Karpas-422 (cell line): ENCODE measurements around the gene SUPT5H. TPM values are rescaled to one million over a fixed set of nuclear protein-coding genes. Genes with fewer than 3 reads are reported as not detected.

Source experiments
- DNase-seq: peaks from one replicate; pipeline ENCODE4 v3.0.0-alpha.2; 2015
- H2AFZ ChIP-seq: fragments of 200-600 bp; sonication (generic); 2 replicates; pipeline ENCODE4 v1.6.1; 2014; ENCODE audit warnings: antibody characterized with exemption, low read length, mixed read lengths
- H3K27ac ChIP-seq: fragments of 200-600 bp; sonication (generic); 2 replicates; pipeline ENCODE4 v1.5.1; 2014; ENCODE audit warnings: mild to moderate bottlenecking, low read length, moderate library complexity
- H3K27me3 ChIP-seq: fragments of 200-600 bp; sonication (generic); 2 replicates; pipeline ENCODE4 v1.6.1; 2014; ENCODE audit warnings: low read length, mixed read lengths
- H3K36me3 ChIP-seq: fragments of 200-600 bp; sonication (generic); 2 replicates; pipeline ENCODE4 v1.6.1; 2014; ENCODE audit warnings: low read length, mixed read lengths; ENCODE audit not compliant: insufficient read depth
- H3K4me1 ChIP-seq: fragments of 200-600 bp; sonication (generic); 2 replicates; pipeline ENCODE4 v1.6.1; 2014; ENCODE audit warnings: mild to moderate bottlenecking, low read length, mixed read lengths
- H3K4me2 ChIP-seq: fragments of 200-600 bp; sonication (generic); 2 replicates; pipeline ENCODE4 v1.6.1; 2014; ENCODE audit warnings: low read length, low read depth, mild to moderate bottlenecking; ENCODE audit not compliant: poor library complexity, severe bottlenecking
- H3K4me3 ChIP-seq: fragments of 200-600 bp; sonication (generic); 2 replicates; pipeline ENCODE4 v1.5.1; 2014; ENCODE audit warnings: mild to moderate bottlenecking, antibody characterized with exemption, low read length, mixed read lengths
- H3K79me2 ChIP-seq: fragments of 200-600 bp; sonication (generic); 2 replicates; pipeline ENCODE4 v1.6.1; 2014; ENCODE audit warnings: mild to moderate bottlenecking, low read length, mixed read lengths
- H3K9ac ChIP-seq: fragments of 200-600 bp; sonication (generic); 2 replicates; pipeline ENCODE4 v1.6.0; 2014; ENCODE audit warnings: low read length
- H3K9me2 ChIP-seq: fragments of 200-600 bp; sonication (generic), shearing (Covaris generic); replicated peaks from 2 replicates; pipeline ENCODE4 v1.6.0; 2014; ENCODE audit warnings: mild to moderate bottlenecking, low read length, moderate library complexity; ENCODE audit not compliant: insufficient read depth
- H3K9me3 ChIP-seq: fragments of 300-700, 200-600 bp; sonication (generic); 2 replicates; pipeline ENCODE4 v1.6.1; 2014; ENCODE audit warnings: low read length, mixed read lengths
- H4K20me1 ChIP-seq: fragments of 200-600 bp; sonication (generic); 2 replicates; pipeline ENCODE4 v1.6.1; 2014; ENCODE audit warnings: mild to moderate bottlenecking, antibody characterized with exemption, low read length, low read depth; ENCODE audit not compliant: insufficient read depth
- total RNA-seq: library from RNA; depleted of rRNA; stranded (reverse); fragments of >200 nt; shearing (Covaris generic); gene quantifications from 2 replicates; pipeline ENCODE4 v1.2.3, GENCODE V29; 2014; ENCODE audit warnings: low replicate concordance

SUPT5H gene
- total RNA-seq, 1 experiment from 2014 or later: 55.3 TPM

- H3K27ac ChIP-seq: no peak overlapping the region
- no peak for DNase-seq
- H3K9me3 ChIP-seq: no peaks in the 10 kb centered on the region
- H3K9me2 ChIP-seq: no peaks in the 10 kb centered on the region
- no peak overlapping the region for H3K4me3 ChIP-seq
- H2AFZ ChIP-seq: no peak overlapping the region
- H3K4me2 ChIP-seq: no peak overlapping the region
- no peaks in the 10 kb centered on the region for H3K36me3 ChIP-seq
- peaks cover 10% of the 10 kb centered on the region for H3K79me2 ChIP-seq
- H3K27me3 ChIP-seq: no peaks in the 10 kb centered on the region
- no peak overlapping the region for H3K9ac ChIP-seq
- H3K4me1 ChIP-seq: peaks cover 10% of the 10 kb centered on the region
- no peaks in the 10 kb centered on the region for H4K20me1 ChIP-seq
These were observed 27.8 kb upstream of the SUPT5H start for GRCh38 chr19:39417463-39418181.

- H3K9me3 ChIP-seq: no peaks in the 10 kb centered on the region
- no peaks in the 10 kb centered on the region for H4K20me1 ChIP-seq
- H3K4me1 ChIP-seq: peaks cover 4% of the 10 kb centered on the region
- no peak overlapping the region for H3K9ac ChIP-seq
- no peaks in the 10 kb centered on the region for H3K27me3 ChIP-seq
- H3K36me3 ChIP-seq: no peaks in the 10 kb centered on the region
- DNase-seq: no peak
- peaks cover 5% of the 10 kb centered on the region for H3K79me2 ChIP-seq
- no peaks in the 10 kb centered on the region for H3K9me2 ChIP-seq
- H3K27ac ChIP-seq: no peak overlapping the region
- H3K4me2 ChIP-seq: no peak overlapping the region
- H3K4me3 ChIP-seq: no peak overlapping the region
- H2AFZ ChIP-seq: no peak overlapping the region
These were observed 26.4 kb upstream of the SUPT5H start for GRCh38 chr19:39419003-39419402.

GRCh38 chr19:39420769-39421168 is 24.6 kb upstream of the SUPT5H start:
- Histone ChIP-seq H3K36me3 (no peaks in the 10 kb centered on the region), H3K4me1 (no peaks in the 10 kb centered on the region)

GRCh38 chr19:39422020-39422419 is 23.4 kb upstream of the SUPT5H start:
- no peaks in the 10 kb centered on the region for H4K20me1 ChIP-seq
- DNase-seq: no peak
- H3K4me1 ChIP-seq: no peaks in the 10 kb centered on the region
- H3K4me3 ChIP-seq: no peak overlapping the region
- H3K4me2 ChIP-seq: no peak overlapping the region
- H2AFZ ChIP-seq: no peak overlapping the region
- no peaks in the 10 kb centered on the region for H3K9me2 ChIP-seq
- no peaks in the 10 kb centered on the region for H3K27me3 ChIP-seq
- no peak overlapping the region for H3K9ac ChIP-seq
- H3K9me3 ChIP-seq: no peaks in the 10 kb centered on the region
- no peaks in the 10 kb centered on the region for H3K36me3 ChIP-seq
- H3K27ac ChIP-seq: no peak overlapping the region
- no peaks in the 10 kb centered on the region for H3K79me2 ChIP-seq

More at GRCh38 chr19:39420769-39421168, 24.6 kb upstream of the SUPT5H start:
- no peak for DNase-seq
- Histone ChIP-seq H3K4me3 (no peak overlapping the region), H2AFZ (no peak overlapping the region), H3K4me2 (no peak overlapping the region), H3K27me3 (no peaks in the 10 kb centered on the region), H3K79me2 (no peaks in the 10 kb centered on the region), H3K9ac (no peak overlapping the region), H3K9me2 (no peaks in the 10 kb centered on the region), H3K9me3 (no peaks in the 10 kb centered on the region), H4K20me1 (no peaks in the 10 kb centered on the region), H3K27ac (no peak overlapping the region)

- H3K79me2 ChIP-seq: no peaks in the 10 kb centered on the region
- H3K27ac ChIP-seq: no peak overlapping the region
- H3K4me2 ChIP-seq: no peak overlapping the region
- no peaks in the 10 kb centered on the region for H3K9me2 ChIP-seq
- no peaks in the 10 kb centered on the region for H3K27me3 ChIP-seq
- no peaks in the 10 kb centered on the region for H3K4me1 ChIP-seq
- no peak overlapping the region for H2AFZ ChIP-seq
- no peak overlapping the region for H3K4me3 ChIP-seq
- no peaks in the 10 kb centered on the region for H4K20me1 ChIP-seq
- H3K36me3 ChIP-seq: no peaks in the 10 kb centered on the region
- no peak for DNase-seq
- H3K9ac ChIP-seq: no peak overlapping the region
- H3K9me3 ChIP-seq: no peaks in the 10 kb centered on the region
These were observed 21.9 kb upstream of the SUPT5H start for GRCh38 chr19:39423258-39424086.

GRCh38 chr19:39424934-39425333 is 20.4 kb upstream of the SUPT5H start:
- H3K9ac ChIP-seq: no peak overlapping the region
- no peaks in the 10 kb centered on the region for H3K4me1 ChIP-seq
- no peaks in the 10 kb centered on the region for H3K27me3 ChIP-seq
- no peak overlapping the region for H3K4me3 ChIP-seq
- no peaks in the 10 kb centered on the region for H4K20me1 ChIP-seq
- H3K9me2 ChIP-seq: no peaks in the 10 kb centered on the region
- no peaks in the 10 kb centered on the region for H3K36me3 ChIP-seq
- no peak for DNase-seq
- H3K9me3 ChIP-seq: no peaks in the 10 kb centered on the region
- H2AFZ ChIP-seq: no peak overlapping the region
- no peaks in the 10 kb centered on the region for H3K79me2 ChIP-seq
- no peak overlapping the region for H3K27ac ChIP-seq
- H3K4me2 ChIP-seq: no peak overlapping the region

- Histone ChIP-seq H3K4me1 (no peaks in the 10 kb centered on the region), H3K9me2 (no peaks in the 10 kb centered on the region), H2AFZ (no peak overlapping the region), H3K4me2 (no peak overlapping the region), H4K20me1 (no peaks in the 10 kb centered on the region), H3K36me3 (no peaks in the 10 kb centered on the region), H3K4me3 (no peak overlapping the region), H3K9me3 (no peaks in the 10 kb centered on the region), H3K27ac (no peak overlapping the region), H3K79me2 (no peaks in the 10 kb centered on the region), H3K27me3 (no peaks in the 10 kb centered on the region), H3K9ac (no peak overlapping the region)
- no peak for DNase-seq
These were observed 19.6 kb upstream of the SUPT5H start for GRCh38 chr19:39425744-39426143.

- H3K9me2 ChIP-seq: no peaks in the 10 kb centered on the region
- no peak overlapping the region for H2AFZ ChIP-seq
- no peaks in the 10 kb centered on the region for H3K27me3 ChIP-seq
- H3K36me3 ChIP-seq: no peaks in the 10 kb centered on the region
- H3K79me2 ChIP-seq: no peaks in the 10 kb centered on the region
- no peak overlapping the region for H3K27ac ChIP-seq
- peak; percentile 60 for DNase-seq
- H4K20me1 ChIP-seq: no peaks in the 10 kb centered on the region
- no peak overlapping the region for H3K9ac ChIP-seq
- no peaks in the 10 kb centered on the region for H3K9me3 ChIP-seq
- no peaks in the 10 kb centered on the region for H3K4me1 ChIP-seq
- no peak overlapping the region for H3K4me2 ChIP-seq
- H3K4me3 ChIP-seq: no peak overlapping the region
These were observed 19.2 kb upstream of the SUPT5H start for GRCh38 chr19:39426170-39426569.
